Glomerular endothelial cell (primary cell): ENCODE measurements around the gene C9orf72. TPM values are rescaled to one million over a fixed set of nuclear protein-coding genes. Genes with fewer than 3 reads are reported as not detected.

Source experiments
- DNase-seq: peaks from one replicate; pipeline ENCODE4 v3.0.0-alpha.2; 2011; ENCODE audit warnings: low read depth, low spot score; ENCODE audit errors: extremely low read depth
- total RNA-seq: library from RNA; depleted of rRNA; stranded (reverse); fragments of >200 nt; gene quantifications from 2 replicates; pipeline ENCODE4 v1.2.3, GENCODE V29; 2015

Gene C9orf72
- total RNA-seq, 1 donor from 2014 or later = 6.5 TPM

DNA sequence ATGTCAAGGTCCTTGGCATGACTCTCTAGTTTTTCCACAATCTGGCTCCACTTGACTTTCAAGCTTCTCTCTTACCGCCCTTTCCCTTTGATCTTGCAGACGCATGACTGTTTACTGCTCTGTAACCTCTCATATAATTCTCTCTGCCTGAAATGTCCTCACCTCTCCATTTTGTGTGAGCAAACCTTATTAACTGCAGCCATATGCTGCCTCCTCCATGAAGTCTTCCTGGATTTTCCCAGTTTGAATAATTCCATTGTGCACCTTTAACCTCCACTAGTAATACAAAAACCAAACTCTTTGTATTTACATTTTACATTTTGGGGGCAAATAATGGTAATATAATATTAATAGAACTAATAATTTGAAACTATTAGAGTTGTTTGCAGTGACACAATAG, 9.5 kb upstream of the C9orf72 start:
- DNase-seq = no peak

DNA sequence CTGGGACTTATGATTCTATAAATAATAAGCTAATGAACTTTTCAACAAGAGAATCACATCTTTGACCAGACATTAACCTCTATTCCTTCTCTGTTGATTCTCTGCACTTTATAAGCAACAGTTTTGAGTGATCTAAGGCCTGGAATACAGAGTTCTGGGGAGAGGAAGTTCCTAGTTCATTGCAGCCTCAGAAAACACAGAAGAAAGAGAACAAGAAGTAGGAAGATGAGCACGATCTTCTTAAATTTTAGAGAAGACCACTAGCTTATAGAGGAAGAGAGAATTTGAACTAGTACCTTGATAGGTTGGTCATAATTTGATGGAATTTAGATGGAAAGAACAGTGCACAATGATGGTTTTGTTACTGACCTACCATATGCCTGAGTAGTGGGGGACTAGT, 8.5 kb upstream of the C9orf72 start:
- DNase-seq = no peak

GRCh38 chr9:27573634-27574590, 631 bp upstream of the C9orf72 start:
- peak; percentile 100 for DNase-seq

DNA sequence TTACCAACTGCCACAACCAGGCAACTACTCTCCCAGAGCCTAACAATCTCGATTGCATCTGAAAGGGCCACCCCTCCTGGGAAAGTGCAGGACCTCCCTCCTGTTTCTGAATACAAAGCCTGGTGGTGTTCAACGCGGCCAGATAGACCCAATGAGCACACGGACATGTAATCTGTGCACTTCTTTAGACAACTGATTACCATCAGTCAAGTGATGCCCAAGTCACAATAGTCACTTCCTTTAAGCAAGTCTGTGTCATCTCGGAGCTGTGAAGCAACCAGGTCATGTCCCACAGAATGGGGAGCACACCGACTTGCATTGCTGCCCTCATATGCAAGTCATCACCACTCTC, 739 bp downstream of the C9orf72 start:
- no peak for DNase-seq

DNA sequence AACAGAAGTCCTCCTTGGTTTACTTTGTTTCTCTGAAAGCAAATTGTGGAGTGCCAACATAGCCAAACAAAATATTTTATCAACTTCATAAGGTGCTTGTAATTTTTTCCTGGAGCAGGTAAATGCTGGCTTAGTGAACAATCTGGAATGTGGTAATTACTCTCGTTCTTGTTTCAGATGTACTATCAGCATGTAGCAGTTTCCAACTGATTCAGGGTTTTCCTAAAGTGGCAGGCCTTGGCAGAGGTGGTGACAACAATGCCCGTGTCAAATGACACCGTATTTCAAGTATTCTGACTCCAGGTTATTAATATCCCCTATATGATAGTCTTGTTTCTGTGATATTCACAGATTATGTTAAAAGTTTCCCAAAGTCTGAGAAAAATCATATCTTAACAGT, 1.2 kb downstream of the C9orf72 start:
- DNase-seq = no peak

- DNase-seq = no peak
Measured at GRCh38 chr9:27571011-27571410, 2.3 kb downstream of the C9orf72 start.

- no peak for DNase-seq
Measured at GRCh38 chr9:27569406-27569805, 3.9 kb downstream of the C9orf72 start.

DNA sequence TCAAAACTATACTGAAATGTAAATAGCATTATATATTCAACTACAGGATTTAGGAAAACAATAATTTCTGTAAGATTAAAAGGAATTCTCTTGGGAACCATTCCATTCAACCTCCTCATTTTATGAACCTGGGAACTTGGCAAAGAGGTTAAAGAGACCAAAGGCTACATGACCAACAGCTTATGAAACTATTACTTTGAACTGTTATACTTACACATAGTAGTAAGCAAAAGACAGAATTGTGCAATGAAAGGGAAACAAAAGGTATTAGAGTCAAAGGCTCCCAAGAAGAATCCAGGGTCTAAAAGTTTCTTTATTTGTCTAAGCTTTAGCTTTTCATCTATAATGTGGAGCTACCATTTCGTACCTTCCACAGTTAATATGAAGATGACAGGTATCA, 7.2 kb downstream of the C9orf72 start:
- no peak for DNase-seq

GRCh38 chr9:27565696-27566095, 7.6 kb downstream of the C9orf72 start:
- DNase-seq = no peak

DNA sequence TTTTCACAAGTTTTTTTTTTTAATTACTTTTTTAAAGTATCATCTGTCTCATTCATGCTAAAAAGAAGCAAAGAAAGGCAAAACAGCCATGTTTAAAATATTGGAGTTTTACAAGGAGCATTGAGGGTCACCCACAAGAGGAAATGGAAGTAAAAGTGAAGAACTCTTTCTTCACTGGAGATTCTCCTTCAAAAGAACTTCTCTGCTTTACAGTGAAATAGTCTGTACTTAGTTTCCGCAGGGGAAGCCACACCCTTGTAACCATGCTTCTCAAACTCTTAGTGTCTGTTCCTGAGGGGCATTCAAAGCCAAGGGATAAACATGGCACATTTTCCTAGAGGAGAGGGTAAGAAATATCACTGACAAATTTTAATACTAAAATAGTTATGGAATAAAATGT, 8.6 kb downstream of the C9orf72 start:
- DNase-seq = no peak

GRCh38 chr9:27563738-27564430, 9.4 kb downstream of the C9orf72 start:
- no peak for DNase-seq

DNA sequence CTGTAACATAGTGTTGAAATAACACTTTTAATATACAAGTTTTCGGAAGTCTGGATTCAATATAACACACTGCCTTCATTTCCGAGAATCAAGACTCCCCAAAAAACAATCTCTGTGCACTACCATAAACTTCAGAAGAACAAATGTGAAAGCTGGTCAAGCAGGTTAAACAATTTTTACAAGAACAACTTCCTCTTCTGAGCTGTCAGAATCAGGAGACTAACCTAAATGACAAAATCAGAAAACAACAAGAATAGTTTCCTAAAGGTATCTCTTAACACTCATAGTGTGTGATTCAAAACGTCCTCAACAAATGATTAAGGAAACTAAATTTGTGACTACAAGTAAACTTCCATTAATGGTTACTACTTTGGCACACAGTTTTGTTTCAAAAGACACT, 11.6 kb downstream of the C9orf72 start:
- DNase-seq = no peak

DNA sequence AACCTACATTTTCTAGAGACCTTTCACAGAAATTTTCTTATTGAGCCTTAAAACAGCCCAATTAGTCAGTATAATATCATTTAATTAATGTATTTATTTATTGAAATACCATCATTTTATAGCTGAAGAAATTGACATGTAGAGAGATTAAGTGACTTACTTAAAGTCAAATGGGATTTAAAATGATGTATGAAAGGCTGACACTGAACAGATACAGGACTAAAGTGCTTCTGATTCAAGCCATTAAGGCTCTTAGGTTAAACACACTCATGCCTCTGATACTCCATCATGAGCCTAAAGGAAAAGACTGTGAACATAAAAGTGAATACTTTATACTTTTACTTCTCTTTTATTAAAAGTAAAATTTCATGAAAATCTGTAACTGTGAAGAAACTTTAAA, 12.8 kb downstream of the C9orf72 start:
- DNase-seq = no peak

DNA sequence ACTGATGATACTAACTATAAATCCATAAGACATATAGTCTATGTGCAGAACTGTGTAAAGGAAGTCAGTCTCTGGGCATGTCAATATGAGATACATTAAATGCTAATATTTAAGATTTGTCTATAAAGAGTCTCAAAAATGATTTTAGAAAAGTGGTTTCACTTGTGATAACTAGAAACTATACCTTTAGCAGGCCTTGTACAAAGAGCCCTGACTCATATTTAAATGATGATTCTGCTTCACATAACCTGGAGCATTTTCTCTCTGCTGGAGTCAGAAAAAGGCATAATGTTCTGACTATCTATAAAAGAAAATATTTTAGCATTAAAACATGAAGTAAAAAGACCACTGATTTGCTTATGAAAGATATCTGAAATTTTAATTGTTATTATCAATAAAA, 15.0 kb downstream of the C9orf72 start:
- DNase-seq = no peak

DNA sequence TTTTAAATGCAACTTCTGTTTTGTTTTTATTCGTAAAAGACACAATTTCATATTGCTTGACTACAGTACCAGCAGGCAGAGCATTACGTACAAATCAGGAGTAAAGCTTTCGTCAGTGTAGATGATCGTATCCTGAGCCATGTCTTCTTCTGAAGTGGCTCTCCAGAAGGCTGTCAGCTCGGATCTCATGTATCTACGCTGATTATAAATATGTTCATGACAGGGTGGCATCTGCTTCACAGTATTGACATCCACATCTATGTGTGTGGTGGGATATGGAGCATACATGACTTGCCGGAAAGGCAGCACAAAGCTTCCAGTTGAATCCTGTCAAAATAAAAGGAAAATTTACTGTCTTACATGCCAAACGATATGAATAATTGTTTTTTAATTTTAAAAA, 16.8 kb downstream of the C9orf72 start:
- no peak for DNase-seq

GRCh38 chr9:27554712-27555111, 18.6 kb downstream of the C9orf72 start:
- DNase-seq = no peak

DNA sequence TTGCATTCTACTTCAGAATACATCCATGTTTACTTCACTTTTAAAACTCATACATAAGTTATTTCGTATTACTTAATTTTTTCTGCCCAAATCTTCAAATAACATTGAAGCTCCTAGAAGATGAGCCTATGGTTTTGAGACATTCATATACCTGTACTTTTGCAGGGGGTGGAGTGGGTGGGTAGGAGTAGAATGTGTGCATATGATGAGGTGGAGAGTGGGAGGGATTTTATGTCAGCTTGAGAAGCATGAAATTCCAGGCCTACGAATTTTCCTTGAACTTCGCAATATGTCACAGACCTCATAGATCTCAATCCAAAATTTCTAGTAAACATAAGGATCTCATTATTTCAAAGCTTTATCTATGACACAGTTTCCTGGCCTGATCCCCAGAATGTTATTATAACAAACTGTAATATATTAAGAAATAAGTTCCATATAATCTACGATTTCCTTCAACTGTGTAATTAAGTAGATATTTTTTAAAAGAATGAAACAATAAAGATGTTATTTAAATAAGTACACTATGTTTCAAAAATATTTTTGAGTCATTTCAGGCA, 24.0 kb downstream of the C9orf72 start:
- no peak for DNase-seq

DNA sequence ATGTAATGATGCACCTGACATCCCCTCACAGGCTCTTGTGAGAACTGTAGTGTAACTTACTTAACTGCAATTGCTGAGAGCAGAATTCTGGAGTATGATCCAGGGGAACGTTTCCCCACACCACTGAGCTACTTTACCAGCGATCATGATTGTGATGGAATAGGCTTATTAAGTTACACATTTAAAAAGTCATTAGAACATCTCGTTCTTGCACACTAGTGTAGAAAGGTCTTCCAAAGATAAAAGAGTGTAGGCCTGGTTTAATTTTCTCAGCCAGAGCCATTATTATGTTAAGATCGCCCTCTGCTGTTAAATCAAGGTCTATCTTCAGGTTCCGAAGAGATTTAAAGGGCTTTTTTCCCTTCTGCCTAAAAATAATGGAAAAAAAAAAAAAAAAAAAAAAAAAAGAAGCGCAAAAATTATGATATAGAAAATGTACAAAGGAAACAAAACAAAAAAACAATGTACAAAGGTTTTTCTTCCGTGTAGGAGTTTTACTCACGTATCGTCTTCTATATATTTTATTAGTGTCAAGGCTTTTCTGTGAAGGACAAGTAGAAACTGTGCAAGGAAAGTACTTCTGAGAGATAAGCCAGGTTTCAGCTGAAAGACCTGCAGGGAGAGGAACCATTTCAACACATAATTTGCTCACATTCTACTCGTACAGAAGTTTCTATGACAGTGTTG, 25.1 kb downstream of the C9orf72 start:
- DNase-seq = no peak

GRCh38 chr9:27545471-27545870, 27.8 kb downstream of the C9orf72 start:
- no peak for DNase-seq

DNA sequence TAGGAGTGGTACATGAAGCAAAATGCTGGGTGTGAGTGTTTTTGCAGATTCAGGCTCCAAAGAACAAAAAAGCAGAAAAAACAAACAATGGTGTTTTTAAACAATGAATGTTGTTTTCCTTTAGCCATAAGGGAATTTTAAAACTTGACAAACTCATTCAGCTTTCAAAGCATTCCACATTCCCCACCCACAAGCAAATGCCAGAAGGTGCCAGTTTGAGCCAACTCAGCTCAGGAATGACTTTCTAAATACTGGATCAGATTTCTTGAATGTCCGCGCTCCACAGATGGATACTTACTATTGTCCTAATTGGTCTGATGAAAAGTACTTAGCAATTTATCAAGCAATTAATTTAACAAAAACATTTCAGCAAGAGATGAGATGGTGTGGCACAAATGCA, 30.8 kb downstream of the C9orf72 start:
- DNase-seq = no peak

DNA sequence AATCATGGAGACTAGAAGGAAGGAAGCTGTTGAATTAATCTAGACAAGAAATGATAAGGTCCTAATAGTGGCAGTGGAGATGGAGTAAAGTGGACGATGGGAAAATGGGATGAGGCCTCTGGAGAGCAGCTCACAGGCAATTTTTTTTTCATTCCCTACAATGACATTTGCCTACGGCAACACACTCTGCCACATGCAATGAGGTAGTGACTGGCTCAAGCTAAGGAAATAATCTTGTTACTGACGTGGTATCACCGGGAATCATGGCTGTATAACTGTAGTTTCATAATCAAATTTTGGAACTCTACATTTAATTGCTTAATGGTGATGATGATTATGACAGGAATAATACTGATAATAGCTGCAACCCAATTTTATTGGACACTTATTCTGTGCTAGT, 31.5 kb downstream of the C9orf72 start:
- no peak for DNase-seq
